Esophagus muscularis mucosa (tissue), 4 donors: ENCODE results near the gene EVPL. TPM values are rescaled to one million over a fixed set of nuclear protein-coding genes. Genes with fewer than 3 reads are reported as not detected.

Experiments
- DNase-seq: peaks from one replicate; pipeline ENCODE4 v3.0.0-alpha.2; 2017; ENCODE audit errors: extremely low spot score
- H3K27ac ChIP-seq, 4 donors: fragments of 200-600 bp; sonication (generic); replicated peaks in 1 of 4; 1 replicate in 3 of 4; 2 replicates in 1 of 4; pipeline ENCODE4 v1.5.1; 2016 to 2019; ENCODE audit warnings: mild to moderate bottlenecking in 1 of 4
- H3K27me3 ChIP-seq, 4 donors: fragments of 200-600 bp; sonication (generic); one replicate each; pipeline versions ENCODE4 v1.5.1 to v1.6.0; 2016 to 2019
- H3K36me3 ChIP-seq, 4 donors: fragments of 200-600 bp; sonication (generic); one replicate each; pipeline ENCODE4 v1.5.1; 2016 to 2019
- H3K4me1 ChIP-seq, 4 donors: fragments of 200-600 bp; sonication (generic); one replicate each; pipeline ENCODE4 v1.5.1; 2016 to 2019
- H3K4me3 ChIP-seq, 4 donors: fragments of 200-600 bp; sonication (generic); 1 replicate in 2 of 4; 2 replicates in 2 of 4; pipeline ENCODE4 v1.5.1; 2016 to 2019; ENCODE audit warnings: mild to moderate bottlenecking in 4 of 4, moderate library complexity in 1 of 4
- H3K9me3 ChIP-seq, 4 donors: fragments of 200-600 bp; sonication (generic); 1 replicate in 3 of 4; 2 replicates in 1 of 4; pipeline ENCODE4 v1.5.1; 2016 to 2019
- CTCF ChIP-seq, 3 experiments: fragments of 200-600 bp in 2 of 3; fragments of 450-650 bp in 1 of 3; sonication (generic) in 2 of 3; IDR thresholded peaks; one replicate each; pipeline ENCODE4 v1.5.1; 2017 to 2019; ENCODE audit warnings: antibody characterized with exemption in 3 of 3, mild to moderate bottlenecking in 2 of 3, moderate library complexity in 1 of 3
- EP300 ChIP-seq: sonication (generic); formaldehyde crosslinking; IDR thresholded peaks from one replicate; pipeline ENCODE4 v1.6.1; 2017; ENCODE audit warnings: antibody characterized with exemption
- POLR2A ChIP-seq: fragments of 450-650 bp; IDR thresholded peaks from one replicate; pipeline ENCODE4 v1.6.1; 2017; ENCODE audit warnings: antibody characterized with exemption, moderate library complexity, mild to moderate bottlenecking, low read depth
- POLR2AphosphoS5 ChIP-seq, 2 donors: sonication (generic); formaldehyde crosslinking; IDR thresholded peaks; one replicate each; pipeline ENCODE4 v1.6.1; 2017; ENCODE audit warnings: antibody characterized with exemption in 2 of 2
- WGBS: methylation state at CpG from one replicate; pipeline ENCODE4 v1.1.5; 2018; 5-methylcytosine and 5-hydroxymethylcytosine counted together
- intact Hi-C: fragments of 100-400 bp; cut with DNase I; formaldehyde crosslinking; loops from one replicate; pipeline ENCODE4 v1.15.1; 2023
- total RNA-seq, 4 donors: library from RNA; depleted of rRNA; stranded (reverse); fragments of >200 nt; gene quantifications; one replicate each; pipeline versions ENCODE4 v1.1.0 to v1.2.1, GENCODE V29; 2016

The EVPL gene
- total RNA-seq, result 1 to 10 TPM in 2 of 4 donors, under 1 TPM in 2; 0.19 to 2.1 (median 1.1) TPM

- Histone ChIP-seq H3K4me3 (no peak within 1 kb of the TSS), H3K27me3 (peaks cover 0 to 4% (median 0%) of the 10 kb centered on the region in 4 donors), H3K36me3 (no peaks in the 10 kb centered on the region), H3K4me1 (peaks cover 0 to 4% (median 0%) of the 10 kb centered on the region in 4 donors), H3K27ac (no peak within 1 kb of the TSS), H3K9me3 (no peaks in the 10 kb centered on the region)
- no peak for DNase-seq
- intact Hi-C loops, result no loop called here
- 90% methylated on average over 6 of the region's 24 CpGs for WGBS
- TF ChIP-seq POLR2A (no peak), POLR2AphosphoS5 (IDR thresholded peaks at IDR 0.05) (no peak), CTCF (IDR thresholded peaks at IDR 0.05) (no peak), EP300 (no peak)
Observed at GRCh38 chr17:76027159-76027839, at the start of gene EVPL. TSS of gene EVPL (minus strand) at chr17:76027306. CDS start at chr17:76027198, 108 bp downstream.

- TF ChIP-seq POLR2AphosphoS5 (IDR thresholded peaks at IDR 0.05) (no peak), CTCF (IDR thresholded peaks at IDR 0.05) (no peak), POLR2A (no peak), EP300 (no peak)
- WGBS, result 2% methylated on average over 21 of the region's 41 CpGs
- peak overlapping the region in 1 of 4 donors; percentile 1 for H3K4me3 ChIP-seq
Observed at GRCh38 chr17:76076146-76076764, 49.1 kb upstream of the EVPL start.

GRCh38 chr17:76075364-76076145, 48.4 kb upstream of the EVPL start:
- H3K36me3 ChIP-seq, result no peaks in the 10 kb centered on the region
- H3K27me3 ChIP-seq, result peaks cover 19 to 70% (median 47%) of the 10 kb centered on the region in 4 donors
- intact Hi-C loops, result no loop called here
- no peak overlapping the region for H3K27ac ChIP-seq
- no peak for DNase-seq
- WGBS, result 4% methylated on average over 37 of the region's 48 CpGs
- H3K9me3 ChIP-seq, result no peaks in the 10 kb centered on the region
- H3K4me1 ChIP-seq, result peaks cover 56 to 75% (median 64%) of the 10 kb centered on the region in 4 donors
- peak overlapping the region in 3 of 4 donors; percentile 17 to 25 (median 22) for H3K4me3 ChIP-seq
- no peak for TF ChIP-seq POLR2AphosphoS5 (IDR thresholded peaks at IDR 0.05)
- peak in 1 of 3 experiments; percentile 9 for TF ChIP-seq CTCF (IDR thresholded peaks at IDR 0.05)
- no peak for TF ChIP-seq POLR2A
- TF ChIP-seq EP300, result no peak

More at GRCh38 chr17:76076146-76076764, 49.1 kb upstream of the EVPL start:
- Histone ChIP-seq H3K4me1 (peaks cover 49 to 73% (median 58%) of the 10 kb centered on the region in 4 donors), H3K36me3 (no peaks in the 10 kb centered on the region), H3K27me3 (peaks cover 19 to 70% (median 47%) of the 10 kb centered on the region in 4 donors), H3K9me3 (no peaks in the 10 kb centered on the region), H3K27ac (no peak overlapping the region)
- no peak for DNase-seq
- intact Hi-C loops, result no loop called here

GRCh38 chr17:76074390-76075363, 47.6 kb upstream of the EVPL start, which contains the start of gene GALR2:
TSS of gene GALR2 (plus strand) at chr17:76074781. CDS start at chr17:76074884, 103 bp downstream.
- no peaks in the 10 kb centered on the region for H3K9me3 ChIP-seq
- H3K27ac ChIP-seq, result no peak within 1 kb of the TSS
- no peak for DNase-seq
- H3K27me3 ChIP-seq, result peaks cover 19 to 64% (median 47%) of the 10 kb centered on the region in 4 donors
- intact Hi-C loops, result no loop called here
- 4% methylated on average over 21 of the region's 92 CpGs for WGBS
- H3K36me3 ChIP-seq, result peaks cover 0 to 3% (median 2%) of the 10 kb centered on the region in 4 donors
- TF ChIP-seq EP300 (no peak), POLR2AphosphoS5 (IDR thresholded peaks at IDR 0.05) (no peak), POLR2A (no peak), CTCF (IDR thresholded peaks at IDR 0.05) (no peak)
- H3K4me3 ChIP-seq, result peak within 1 kb of the TSS; percentile 17 to 35 (median 22)
- peaks cover 58 to 75% (median 64%) of the 10 kb centered on the region in 4 donors for H3K4me1 ChIP-seq
